ENCODE measurements around the gene ATXN1. TPM values are rescaled to one million over a fixed set of nuclear protein-coding genes. Genes with fewer than 3 reads are reported as not detected.
"Not testable (repeated sequence)": the region's sequence is repeated elsewhere in the genome, so short reads cannot be mapped to it uniquely, and the experiment has no call there.

ATXN1 gene
- total RNA-seq, 1 donor from 2014 or later: 60.0 TPM

GRCh38 chr6:16464045-16464444 is 297.2 kb downstream of the ATXN1 start:
- DNase-seq (ENCODE audit: low read depth): no peak

DNA sequence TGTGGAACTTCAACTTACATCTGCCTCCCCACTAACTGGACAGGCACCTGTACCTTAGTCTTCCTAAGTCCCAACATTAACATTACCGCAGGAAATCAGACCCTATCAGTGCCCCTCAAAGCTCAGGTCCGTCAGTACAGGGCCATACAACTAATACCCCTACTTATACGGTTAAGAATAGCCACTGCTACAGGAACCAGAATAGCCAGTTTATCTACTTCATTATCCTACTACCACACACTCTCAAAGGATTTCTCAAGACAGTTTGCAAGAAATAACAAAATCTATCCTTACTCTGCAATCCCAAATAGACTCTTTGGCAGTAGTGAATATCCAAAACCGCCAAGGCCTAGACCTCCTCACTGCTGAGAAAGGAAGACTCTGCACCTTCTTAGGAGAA is 298.0 kb downstream of the ATXN1 start:
- DNase-seq (ENCODE audit: low read depth): not testable (repeated sequence)

DNA sequence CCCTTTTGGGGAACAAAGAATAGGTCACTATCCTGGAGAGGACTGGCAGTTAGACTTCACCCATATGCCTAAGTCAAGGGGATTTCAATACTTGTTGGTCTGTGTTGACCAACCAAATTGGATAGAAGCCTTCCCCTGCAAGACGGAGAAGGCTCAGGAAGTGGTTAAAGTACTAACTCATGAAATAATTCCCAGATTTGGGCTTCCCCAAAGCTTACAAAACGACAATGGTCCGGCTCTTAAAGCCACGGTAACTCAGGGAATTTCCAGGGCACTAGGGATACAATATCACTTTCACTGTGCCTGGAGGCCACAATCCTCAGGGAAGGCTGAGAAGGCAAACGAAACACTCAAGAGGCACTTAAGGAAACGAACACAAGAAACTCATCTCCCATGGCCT is 299.8 kb downstream of the ATXN1 start:
- DNase-seq (ENCODE audit: low read depth): no peak

- DNase-seq (ENCODE audit: low read depth): peak; percentile 52
Observed at GRCh38 chr6:16459472-16459871, 301.8 kb downstream of the ATXN1 start.

DNA sequence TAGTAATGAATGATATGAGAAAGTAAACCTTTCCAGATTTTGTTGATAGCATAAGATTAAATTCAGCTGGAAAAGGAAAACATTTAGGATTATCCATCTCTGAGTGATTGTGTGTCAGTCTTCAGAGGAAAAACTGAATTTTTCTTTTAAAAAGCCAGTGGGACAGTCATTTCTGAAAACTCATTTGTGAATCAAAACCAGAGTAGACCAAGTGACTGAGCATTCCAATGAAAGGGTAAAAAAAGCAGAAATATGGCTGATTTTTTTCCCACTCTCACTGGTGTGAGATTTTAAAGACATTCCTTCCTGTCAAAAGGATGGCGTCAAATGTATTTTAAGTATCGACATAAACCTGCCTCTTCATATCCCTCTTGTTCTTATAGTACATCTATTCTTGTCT is 308.9 kb downstream of the ATXN1 start:
- no peak for DNase-seq (ENCODE audit: low read depth)

- no peak for DNase-seq (ENCODE audit: low read depth)
Observed at GRCh38 chr6:16450821-16451220, 310.4 kb downstream of the ATXN1 start.

GRCh38 chr6:16450285-16450684 is 311.0 kb downstream of the ATXN1 start:
- DNase-seq (ENCODE audit: low read depth): peak; percentile 52

DNA sequence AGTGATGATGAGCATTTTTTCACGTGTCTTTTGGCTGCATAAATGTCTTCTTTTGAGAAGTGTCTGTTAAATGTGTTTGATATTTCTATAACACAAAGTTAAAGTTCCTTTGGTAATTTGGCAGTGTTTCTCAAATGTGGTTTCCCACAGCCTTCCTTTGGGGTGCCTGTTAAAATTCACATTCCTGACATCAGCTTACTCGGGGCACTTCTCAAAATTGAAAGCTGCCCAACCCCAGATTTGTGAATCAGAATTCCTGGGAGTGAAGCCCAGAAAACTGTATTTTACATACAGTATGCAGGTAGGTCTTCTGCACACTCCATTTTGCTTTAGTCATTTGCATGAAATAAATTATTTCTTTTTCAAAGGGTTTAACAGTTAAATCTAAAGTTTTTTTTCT is 315.0 kb downstream of the ATXN1 start:
- DNase-seq (ENCODE audit: low read depth): peak; percentile 34

- DNase-seq (ENCODE audit: low read depth): no peak
Observed at GRCh38 chr6:16442031-16442430, 319.2 kb downstream of the ATXN1 start.

DNA sequence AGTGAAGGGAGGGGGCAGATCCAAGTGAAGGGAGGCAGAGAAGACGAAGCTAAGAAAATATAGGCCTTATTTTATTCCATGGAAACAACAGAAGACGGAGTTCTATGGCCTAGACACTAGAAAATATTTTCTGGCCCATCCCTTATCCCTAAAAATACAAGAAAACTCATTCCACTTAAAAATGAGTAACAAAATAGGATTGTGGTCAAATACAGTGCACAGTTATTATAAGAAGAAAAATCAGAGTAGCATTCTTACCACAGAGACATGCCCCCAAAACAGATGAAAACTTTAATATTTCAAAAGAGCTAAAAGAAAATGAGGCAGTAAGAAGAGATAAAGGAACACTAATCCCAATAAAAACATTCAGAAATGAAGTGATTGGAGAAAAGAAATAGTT is 320.0 kb downstream of the ATXN1 start:
- no peak for DNase-seq (ENCODE audit: low read depth)

DNA sequence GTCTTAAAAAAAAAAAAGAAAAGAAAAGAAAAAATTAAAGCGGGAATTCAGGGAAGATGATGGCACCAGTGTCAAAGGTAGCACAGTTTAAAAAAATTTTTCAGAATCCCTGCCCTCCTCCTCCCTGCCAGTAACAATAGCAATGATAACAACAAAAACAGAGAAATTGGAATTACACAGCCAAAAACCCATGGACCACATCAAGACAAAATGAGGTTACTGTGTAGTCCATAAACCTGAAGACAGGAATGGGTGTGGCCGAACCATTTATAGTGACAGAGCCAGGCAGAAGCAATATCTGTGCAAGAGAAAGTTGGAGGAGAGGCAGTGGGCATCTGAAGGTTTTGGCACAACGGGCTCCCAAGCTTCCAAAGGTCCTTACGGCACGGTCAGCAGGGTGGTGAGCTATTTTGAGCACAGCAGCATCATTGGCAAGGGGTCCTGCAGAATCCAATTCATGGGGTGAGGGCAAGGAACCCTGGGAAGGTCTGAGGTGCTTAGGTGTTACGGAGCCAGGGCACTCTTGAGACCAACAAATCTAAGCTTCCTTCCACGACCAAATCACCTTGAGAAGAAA is 320.5 kb downstream of the ATXN1 start:
- DNase-seq (ENCODE audit: low read depth): no peak

- peak; percentile 30 for DNase-seq (ENCODE audit: low read depth)
Observed at GRCh38 chr6:16438718-16439591, 322.3 kb downstream of the ATXN1 start.

DNA sequence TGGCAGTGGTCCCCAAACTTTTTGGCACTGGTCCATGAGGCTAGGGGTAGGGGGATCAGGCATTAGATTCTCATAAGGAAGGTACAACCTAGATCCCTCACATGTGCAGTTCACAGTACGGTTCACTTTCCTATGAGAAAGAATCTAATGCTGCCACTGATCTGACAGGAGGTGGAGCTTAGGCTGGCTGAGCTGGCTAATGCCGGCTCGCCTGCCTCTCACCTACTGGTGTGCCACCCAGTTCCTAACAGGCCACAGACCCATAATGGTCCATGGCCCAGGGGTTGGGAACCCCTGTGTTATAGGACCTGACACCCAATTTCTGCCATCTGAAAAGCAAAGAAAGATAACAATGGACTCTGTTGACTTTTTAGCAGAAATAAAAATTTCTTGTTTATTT is 323.3 kb downstream of the ATXN1 start:
- no peak for DNase-seq (ENCODE audit: low read depth)

DNA sequence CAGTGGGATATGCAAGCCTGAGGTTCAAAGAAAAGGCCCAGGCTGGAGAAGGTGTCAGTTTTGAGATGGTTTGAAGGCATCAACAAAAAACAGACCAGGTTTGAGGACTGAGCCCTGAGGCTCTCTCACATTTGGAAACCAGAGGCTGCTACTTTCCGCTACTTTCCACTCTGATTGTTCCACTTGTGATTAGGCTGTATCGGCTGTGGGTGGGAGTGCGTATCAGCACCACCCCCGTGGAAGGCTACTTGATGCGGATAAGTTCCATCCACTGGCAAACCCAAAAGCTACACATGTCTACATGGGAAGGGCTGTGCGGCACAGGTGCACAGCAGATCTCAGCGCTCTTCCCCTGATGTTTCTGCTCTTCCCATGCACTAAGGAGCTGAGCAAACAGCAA is 324.2 kb downstream of the ATXN1 start:
- no peak for DNase-seq (ENCODE audit: low read depth)

GRCh38 chr6:16436550-16436949 is 324.7 kb downstream of the ATXN1 start:
- no peak for DNase-seq (ENCODE audit: low read depth)

- DNase-seq (ENCODE audit: low read depth): no peak
Observed at GRCh38 chr6:16434885-16435284, 326.4 kb downstream of the ATXN1 start.

DNA sequence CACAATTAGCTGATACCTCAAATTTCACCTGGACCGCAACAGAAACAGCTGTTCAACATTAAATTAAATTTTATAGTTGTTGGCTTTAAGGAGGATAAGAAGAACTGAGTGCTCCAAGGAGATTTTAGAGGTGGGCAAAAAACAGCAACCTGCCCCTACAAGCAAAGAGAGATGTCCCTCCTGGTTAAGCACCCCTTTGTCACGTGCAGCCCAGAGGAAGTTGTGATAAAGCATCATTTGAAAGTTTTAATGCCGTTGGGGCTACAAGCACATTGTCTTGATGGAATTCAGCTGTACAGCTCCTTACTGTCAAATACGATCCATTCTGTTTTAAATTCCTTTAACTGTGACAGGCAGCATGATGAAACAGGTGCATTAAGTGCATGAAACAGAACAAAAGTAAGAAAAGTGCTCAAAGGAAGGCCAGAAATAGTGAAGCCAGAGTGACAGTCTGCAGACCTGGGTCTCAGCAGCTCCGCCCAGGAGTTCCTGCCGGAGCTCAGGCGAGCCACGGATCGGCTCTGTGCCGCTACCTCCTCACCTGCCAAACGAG is 327.8 kb downstream of the ATXN1 start:
- no peak for DNase-seq (ENCODE audit: low read depth)

- peak; percentile 44 for DNase-seq (ENCODE audit: low read depth)
Observed at GRCh38 chr6:16432075-16433032, 328.9 kb downstream of the ATXN1 start.

- no peak for DNase-seq (ENCODE audit: low read depth)
Observed at GRCh38 chr6:16431106-16431505, 330.2 kb downstream of the ATXN1 start.

DNA sequence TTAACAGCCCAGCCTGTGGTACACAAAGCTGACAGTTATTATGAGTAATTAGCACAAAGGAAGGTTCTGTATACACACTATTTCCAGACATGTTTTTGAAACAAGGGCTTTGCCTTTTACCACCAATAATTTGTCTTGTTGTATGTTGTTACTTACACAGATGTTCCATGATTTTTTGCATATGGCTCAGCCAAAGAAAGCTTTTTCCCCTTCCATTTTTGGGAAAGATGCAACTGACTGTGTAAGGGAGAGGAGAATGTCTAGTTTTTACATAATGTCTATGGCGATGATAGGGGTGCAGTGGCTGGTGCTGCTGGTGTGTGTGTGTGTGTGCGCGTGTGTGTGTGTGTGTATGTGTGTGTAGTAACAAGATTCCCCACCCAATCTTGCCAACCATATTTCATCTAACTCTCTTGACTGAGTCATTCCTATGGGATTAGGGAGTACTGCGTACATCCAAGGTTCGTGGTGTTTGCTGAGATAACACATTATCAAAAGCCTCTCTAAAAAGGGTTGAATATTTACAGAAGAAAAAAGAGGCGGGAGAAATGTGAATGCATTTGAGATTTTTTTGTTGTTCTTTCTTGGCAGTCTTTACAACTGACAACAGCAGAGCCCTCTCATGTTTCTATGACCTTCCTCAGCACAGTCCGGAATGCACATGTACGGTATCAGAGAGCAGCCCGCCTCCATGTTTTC is 330.7 kb downstream of the ATXN1 start:
- no peak for DNase-seq (ENCODE audit: low read depth)

- DNase-seq (ENCODE audit: low read depth): no peak
Observed at GRCh38 chr6:16429669-16430068, 331.6 kb downstream of the ATXN1 start.

Measured in myocyte (in vitro differentiated cells).